ENCODE results near the gene SUGCT. TPM values are rescaled to one million over a fixed set of nuclear protein-coding genes. Genes with fewer than 3 reads are reported as not detected.
"Not testable (repeated sequence)": the region's sequence is repeated elsewhere in the genome, so short reads cannot be mapped to it uniquely, and the experiment has no call there.

Gene SUGCT
- total RNA-seq, 4 donors from 2014 or later: 0.83 to 7.1 (median 3.2) TPM

DNA sequence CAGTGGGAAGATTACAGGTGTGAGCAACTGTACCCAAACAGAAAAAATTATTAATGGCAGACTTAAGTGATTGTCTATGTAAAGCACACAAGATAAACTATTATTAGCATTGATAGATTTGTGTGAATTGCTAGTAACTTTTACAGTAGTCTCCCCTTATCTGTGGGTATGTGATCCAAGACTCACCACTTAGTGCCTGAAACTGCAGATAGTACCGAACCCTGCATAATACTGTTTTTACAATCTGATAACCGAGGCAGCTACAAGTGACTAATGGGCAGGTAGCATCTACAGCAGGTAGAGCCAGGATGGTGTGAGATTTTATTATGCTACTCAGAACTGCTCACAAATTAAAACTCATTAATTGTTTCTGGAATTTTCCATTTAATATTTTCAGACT is 31.9 kb upstream of the SUGCT start:
- TF ChIP-seq, protein P1, sequence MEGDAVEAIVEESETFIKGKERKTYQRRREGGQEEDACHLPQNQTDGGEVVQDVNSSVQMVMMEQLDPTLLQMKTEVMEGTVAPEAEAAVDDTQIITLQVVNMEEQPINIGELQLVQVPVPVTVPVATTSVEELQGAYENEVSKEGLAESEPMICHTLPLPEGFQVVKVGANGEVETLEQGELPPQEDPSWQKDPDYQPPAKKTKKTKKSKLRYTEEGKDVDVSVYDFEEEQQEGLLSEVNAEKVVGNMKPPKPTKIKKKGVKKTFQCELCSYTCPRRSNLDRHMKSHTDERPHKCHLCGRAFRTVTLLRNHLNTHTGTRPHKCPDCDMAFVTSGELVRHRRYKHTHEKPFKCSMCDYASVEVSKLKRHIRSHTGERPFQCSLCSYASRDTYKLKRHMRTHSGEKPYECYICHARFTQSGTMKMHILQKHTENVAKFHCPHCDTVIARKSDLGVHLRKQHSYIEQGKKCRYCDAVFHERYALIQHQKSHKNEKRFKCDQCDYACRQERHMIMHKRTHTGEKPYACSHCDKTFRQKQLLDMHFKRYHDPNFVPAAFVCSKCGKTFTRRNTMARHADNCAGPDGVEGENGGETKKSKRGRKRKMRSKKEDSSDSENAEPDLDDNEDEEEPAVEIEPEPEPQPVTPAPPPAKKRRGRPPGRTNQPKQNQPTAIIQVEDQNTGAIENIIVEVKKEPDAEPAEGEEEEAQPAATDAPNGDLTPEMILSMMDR (IDR thresholded peaks at IDR 0.05): no peak
- no peak for TF ChIP-seq POLR2A (IDR thresholded peaks at IDR 0.05)
- H3K27me3 ChIP-seq: no peaks in the 10 kb centered on the region
- no peak for DNase-seq
- intact Hi-C loops (cut with DNase I): no loop called here
- no peaks in the 10 kb centered on the region for H3K9me3 ChIP-seq
- H3K4me1 ChIP-seq: no peaks in the 10 kb centered on the region
- H3K27ac ChIP-seq: no peak overlapping the region
- whole genome bisulfite sequencing, 2 donors: 95 to 96% methylated on average over 2 of the region's 2 CpGs
- no peak overlapping the region for H3K4me3 ChIP-seq
- H3K36me3 ChIP-seq: no peaks in the 10 kb centered on the region

DNA sequence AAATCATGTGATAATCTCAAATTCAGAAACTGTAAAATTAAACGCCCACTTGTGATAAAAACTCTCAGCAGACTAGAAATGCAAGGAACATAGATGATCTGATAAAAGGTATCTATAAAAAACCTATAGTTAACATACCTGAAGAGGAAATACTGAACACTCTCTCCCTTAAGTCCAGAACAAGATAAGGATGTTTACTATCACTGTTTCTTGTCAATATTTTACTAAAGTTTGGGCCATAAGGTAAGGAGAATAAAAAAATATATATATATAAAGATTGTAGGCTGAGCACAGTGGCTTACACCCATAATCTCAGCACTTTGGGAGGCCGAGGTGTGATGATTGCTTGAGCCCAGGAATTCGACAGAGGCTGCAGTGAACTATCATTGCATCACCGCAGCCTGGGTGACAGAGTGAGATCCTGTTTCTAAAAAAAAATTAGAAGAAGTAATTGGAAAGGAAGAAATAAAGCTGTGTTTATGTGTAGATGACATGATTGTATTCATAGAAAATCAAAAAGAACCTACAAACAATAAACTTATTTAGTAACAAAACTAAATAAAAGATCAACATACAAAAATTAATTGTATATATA is 28.8 kb upstream of the SUGCT start:
- DNase-seq: no peak
- H3K4me1 ChIP-seq: no peaks in the 10 kb centered on the region
- no peak overlapping the region for H3K27ac ChIP-seq
- H3K9me3 ChIP-seq: no peaks in the 10 kb centered on the region
- H3K36me3 ChIP-seq: no peaks in the 10 kb centered on the region
- no peak for TF ChIP-seq POLR2A (IDR thresholded peaks at IDR 0.05)
- TF ChIP-seq, protein P1 (IDR thresholded peaks at IDR 0.05): no peak
- intact Hi-C loops (cut with DNase I): no loop called here
- WGBS, 2 donors: 60 to 80% methylated on average over 4 of the region's 4 CpGs
- H3K27me3 ChIP-seq: no peaks in the 10 kb centered on the region
- no peak overlapping the region for H3K4me3 ChIP-seq

DNA sequence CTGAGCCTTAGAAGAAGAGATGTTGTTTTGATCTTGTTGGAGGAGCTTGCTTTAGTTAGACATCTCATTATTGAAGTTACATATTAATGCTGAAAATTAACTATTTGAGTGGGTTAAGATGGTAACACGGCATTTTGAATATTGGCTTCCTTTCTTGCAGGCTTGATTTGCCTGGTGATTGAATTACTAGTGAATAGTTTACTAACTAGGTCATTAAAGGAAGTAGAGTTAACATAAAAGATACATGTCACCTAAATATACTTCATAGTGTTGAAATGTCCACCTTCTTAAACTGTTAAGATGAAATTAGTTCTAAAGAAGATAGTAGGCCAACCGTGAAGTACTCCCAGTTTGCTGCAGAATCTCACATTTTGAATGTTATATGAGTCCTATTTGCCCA is 18.9 kb upstream of the SUGCT start:
- TF ChIP-seq, protein P1 (IDR thresholded peaks at IDR 0.05): no peak
- no peak for TF ChIP-seq POLR2A (IDR thresholded peaks at IDR 0.05)
- Histone ChIP-seq H3K36me3 (no peaks in the 10 kb centered on the region), H3K9me3 (no peaks in the 10 kb centered on the region), H3K4me3 (no peak overlapping the region), H3K27me3 (no peaks in the 10 kb centered on the region), H3K27ac (no peak overlapping the region), H3K4me1 (peaks cover 0 to 12% (median 0%) of the 10 kb centered on the region in 3 donors)
- DNase-seq: no peak
- 89 to 97% methylated on average over 2 of the region's 2 CpGs for WGBS, 2 donors
- intact Hi-C loops (cut with DNase I): no loop called here

DNA sequence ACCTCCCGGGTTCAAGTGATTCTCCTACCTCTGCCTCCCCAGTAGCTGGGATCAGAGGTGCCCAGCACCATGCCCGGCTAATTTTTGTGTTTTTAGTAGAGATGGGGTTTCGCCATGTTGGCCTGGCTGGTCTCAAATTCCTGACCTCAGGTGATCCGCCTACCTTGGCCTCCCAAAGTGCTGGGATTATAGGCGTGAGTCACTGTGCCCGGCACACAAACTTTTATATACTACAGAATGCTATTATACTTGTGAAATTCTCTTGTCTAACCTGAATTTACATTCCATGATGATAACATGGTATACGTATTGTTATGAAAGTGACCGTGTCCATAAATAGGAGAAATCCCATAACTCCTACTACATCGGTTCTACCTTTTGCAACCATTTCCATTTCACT is 17.6 kb upstream of the SUGCT start:
- H3K27me3 ChIP-seq; H3K4me3 ChIP-seq; H3K36me3 ChIP-seq; intact Hi-C loops (cut with DNase I); H3K27ac ChIP-seq; H3K9me3 ChIP-seq; DNase-seq: not testable (repeated sequence)
- peaks cover 0 to 12% (median 0%) of the 10 kb centered on the region in 3 donors for H3K4me1 ChIP-seq
- WGBS, 2 donors: 52 to 59% methylated on average over 9 of the region's 9 CpGs

DNA sequence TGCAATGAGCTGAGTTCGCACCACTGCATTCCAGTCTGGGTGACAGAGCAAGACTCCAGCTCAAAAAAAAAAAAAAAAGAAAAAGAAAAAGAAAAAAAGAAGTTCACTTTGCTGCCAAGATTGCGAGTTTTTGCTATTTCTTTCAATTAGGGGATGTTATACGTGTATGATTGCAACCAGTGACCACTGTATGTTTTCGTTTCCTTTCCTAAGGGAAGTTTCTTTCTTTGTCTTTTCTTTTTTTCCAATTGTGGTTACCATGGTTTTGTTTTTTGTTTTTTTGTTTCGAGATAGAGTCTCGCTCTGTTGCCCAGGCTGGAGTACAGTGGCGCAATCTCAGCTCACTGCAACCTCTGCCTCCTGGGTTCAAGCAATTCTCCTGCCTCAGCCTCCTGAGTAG is 16.6 kb upstream of the SUGCT start:
- intact Hi-C loops (cut with DNase I); H3K27ac ChIP-seq; H3K36me3 ChIP-seq; H3K27me3 ChIP-seq; DNase-seq; H3K9me3 ChIP-seq; H3K4me3 ChIP-seq: not testable (repeated sequence)
- WGBS, 2 donors: 80 to 82% methylated on average over 7 of the region's 7 CpGs
- H3K4me1 ChIP-seq: peaks cover 0 to 12% (median 0%) of the 10 kb centered on the region in 3 donors

DNA sequence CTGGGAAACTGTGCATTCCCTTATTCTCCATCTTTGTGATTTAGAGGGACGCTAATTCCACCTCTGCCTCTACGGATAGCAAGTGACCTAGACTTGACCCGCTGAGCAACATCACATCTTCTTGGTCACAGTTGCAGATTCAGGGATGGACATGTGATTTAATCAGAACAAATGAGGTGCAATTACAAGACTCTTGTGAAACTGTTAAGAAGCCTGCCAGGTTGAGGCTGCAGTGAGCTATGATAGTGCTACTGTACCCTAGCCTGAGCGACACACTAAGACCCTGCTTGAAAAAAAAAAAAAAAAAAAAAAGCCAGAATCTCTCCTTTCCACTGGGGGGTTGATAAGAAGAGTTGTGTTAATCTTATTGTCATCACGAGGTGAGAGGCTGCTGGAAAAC is 14.8 kb upstream of the SUGCT start:
- Histone ChIP-seq H3K36me3 (no peaks in the 10 kb centered on the region), H3K27me3 (no peaks in the 10 kb centered on the region), H3K27ac (no peak overlapping the region), H3K4me1 (peaks cover 0 to 12% (median 0%) of the 10 kb centered on the region in 3 donors), H3K4me3 (no peak overlapping the region), H3K9me3 (no peaks in the 10 kb centered on the region)
- WGBS, 2 donors: 90 to 92% methylated on average over 5 of the region's 5 CpGs
- TF ChIP-seq, protein P1 (IDR thresholded peaks at IDR 0.05): no peak
- intact Hi-C loops (cut with DNase I): no loop called here
- DNase-seq: no peak

DNA sequence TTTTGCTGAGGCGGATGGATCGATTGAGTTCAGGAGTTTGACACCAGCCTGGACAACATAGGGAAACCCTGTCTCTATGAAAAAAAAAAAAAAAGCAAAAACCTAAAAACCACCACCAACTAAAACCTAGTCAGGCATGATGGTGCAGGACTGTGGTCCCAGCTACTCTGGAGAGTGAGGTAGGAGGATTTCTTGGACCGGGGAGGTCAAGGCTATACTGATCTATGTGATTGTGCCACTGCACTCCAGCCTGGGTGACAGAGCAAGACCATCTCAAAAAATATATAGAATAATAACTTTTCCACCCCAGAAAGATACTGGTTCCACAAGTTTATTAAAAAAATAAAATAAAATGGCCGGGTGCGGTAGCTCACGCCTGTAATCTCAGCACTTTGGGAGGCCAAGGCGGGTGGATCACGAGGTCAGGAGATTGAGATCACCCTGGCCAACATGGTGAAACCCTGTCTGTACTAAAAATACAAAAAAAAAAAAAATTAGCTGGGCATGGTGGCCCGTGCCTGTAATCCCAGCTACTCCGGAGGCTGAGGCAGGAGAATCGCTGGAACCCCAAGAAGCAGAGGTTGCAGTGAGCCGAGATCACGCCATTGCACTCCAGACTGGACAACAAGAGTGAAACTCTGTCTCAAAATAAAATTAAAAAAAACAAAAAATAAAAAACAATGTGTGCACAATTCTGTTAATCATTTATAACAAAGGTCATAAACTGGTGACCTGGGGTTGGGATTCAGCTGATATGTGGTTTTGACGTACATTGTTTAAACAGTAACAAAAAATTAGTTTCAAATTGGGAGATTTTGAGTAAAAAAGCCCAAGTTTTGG is 12.5 kb upstream of the SUGCT start:
- intact Hi-C loops (cut with DNase I); H3K4me3 ChIP-seq; H3K36me3 ChIP-seq; H3K4me1 ChIP-seq; DNase-seq; H3K27ac ChIP-seq; H3K9me3 ChIP-seq; H3K27me3 ChIP-seq: not testable (repeated sequence)
- 89 to 94% methylated on average over 14 of the region's 14 CpGs for whole genome bisulfite sequencing, 2 donors
